Fibroblast of pulmonary artery (primary cell): Measurements from ENCODE around the gene BET1.

Source experiments
- DNase-seq: peaks from one replicate; pipeline ENCODE4 v3.0.0-alpha.2; 2010; ENCODE audit warnings: low read depth
- H3K4me3 ChIP-seq: replicated peaks from 2 replicates; pipeline ENCODE4 v1.5.1; 2011; ENCODE audit warnings: low read depth, mild to moderate bottlenecking, control low read depth, low read length, moderate library complexity
- CTCF ChIP-seq: IDR thresholded peaks from 2 replicates; pipeline ENCODE4 v1.5.1; 2011; ENCODE audit warnings: mild to moderate bottlenecking, control low read depth, low read length, inconsistent platforms; ENCODE audit errors: missing control alignments

The BET1 gene

DNA sequence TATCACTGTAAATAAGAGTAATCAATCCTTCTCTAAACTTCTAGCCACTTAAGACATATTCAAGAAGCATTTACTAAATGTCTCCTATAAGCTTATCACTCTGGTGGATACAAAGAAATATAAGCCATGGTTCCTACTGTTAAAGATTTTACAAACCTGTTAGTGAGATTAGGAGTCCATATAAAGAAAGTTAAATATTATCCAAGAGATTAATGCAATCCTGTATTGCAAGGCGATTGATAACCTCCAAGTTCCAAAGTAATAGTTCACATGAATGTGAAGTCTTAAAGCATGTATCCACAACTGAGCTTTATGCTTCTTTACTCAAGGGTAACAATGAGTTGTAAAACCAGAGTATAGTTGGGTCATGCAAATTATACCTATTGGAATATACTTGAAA is 12.6 kb upstream of the BET1 start:
- no peak for DNase-seq
- no peak overlapping the region for H3K4me3 ChIP-seq
- no peak for TF ChIP-seq CTCF

DNA sequence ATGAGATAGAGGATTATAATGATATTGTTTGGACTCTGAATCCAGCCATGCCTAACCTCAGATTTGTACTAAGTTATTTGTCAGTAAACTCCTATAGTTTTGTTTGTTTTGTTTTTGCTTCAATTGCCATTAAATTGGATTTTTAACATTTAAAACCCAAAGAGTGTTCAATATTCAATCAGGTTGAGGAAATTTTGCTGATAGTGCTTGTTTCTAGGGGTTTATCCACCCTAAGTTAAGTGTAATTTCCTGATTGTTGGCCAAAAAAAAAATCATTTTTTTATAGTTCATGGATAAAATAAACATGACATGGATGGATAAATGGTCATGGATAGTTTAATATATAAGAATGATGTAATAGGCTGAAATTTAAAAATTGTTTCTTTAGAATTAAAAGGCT is 11.4 kb upstream of the BET1 start:
- DNase-seq = no peak
- H3K4me3 ChIP-seq = no peak overlapping the region
- no peak for TF ChIP-seq CTCF

- DNase-seq = no peak
- TF ChIP-seq CTCF = no peak
- no peak overlapping the region for H3K4me3 ChIP-seq
Observed at GRCh38 chr7:94012746-94013145, 8.6 kb upstream of the BET1 start.

GRCh38 chr7:94011714-94012353 is 7.7 kb upstream of the BET1 start:
- TF ChIP-seq CTCF = no peak
- H3K4me3 ChIP-seq = no peak overlapping the region
- no peak for DNase-seq

DNA sequence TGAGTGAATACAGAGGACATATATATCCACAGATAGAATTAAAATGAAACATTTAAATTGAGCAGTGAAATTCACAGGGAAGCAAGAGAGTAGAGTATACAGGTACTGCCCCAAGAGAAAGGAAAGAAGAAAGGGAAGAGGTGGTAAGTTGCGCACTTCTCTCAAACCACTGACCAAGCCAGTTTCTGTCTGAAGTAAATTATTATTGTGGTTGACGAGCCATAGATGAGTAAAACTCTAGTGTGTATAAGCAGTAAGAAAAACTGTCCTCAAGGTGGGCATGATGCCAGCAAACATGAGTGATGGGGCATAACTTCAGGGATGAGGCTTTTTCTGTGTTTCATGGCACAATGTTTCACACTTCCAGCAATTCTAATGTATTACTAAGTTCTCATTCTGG is 4.4 kb upstream of the BET1 start:
- DNase-seq = peak; percentile 18
- no peak for TF ChIP-seq CTCF
- H3K4me3 ChIP-seq = no peak overlapping the region

- H3K4me3 ChIP-seq = no peak overlapping the region
- TF ChIP-seq CTCF = no peak
- DNase-seq = no peak
Observed at GRCh38 chr7:94005753-94006152, 1.6 kb upstream of the BET1 start.

DNA sequence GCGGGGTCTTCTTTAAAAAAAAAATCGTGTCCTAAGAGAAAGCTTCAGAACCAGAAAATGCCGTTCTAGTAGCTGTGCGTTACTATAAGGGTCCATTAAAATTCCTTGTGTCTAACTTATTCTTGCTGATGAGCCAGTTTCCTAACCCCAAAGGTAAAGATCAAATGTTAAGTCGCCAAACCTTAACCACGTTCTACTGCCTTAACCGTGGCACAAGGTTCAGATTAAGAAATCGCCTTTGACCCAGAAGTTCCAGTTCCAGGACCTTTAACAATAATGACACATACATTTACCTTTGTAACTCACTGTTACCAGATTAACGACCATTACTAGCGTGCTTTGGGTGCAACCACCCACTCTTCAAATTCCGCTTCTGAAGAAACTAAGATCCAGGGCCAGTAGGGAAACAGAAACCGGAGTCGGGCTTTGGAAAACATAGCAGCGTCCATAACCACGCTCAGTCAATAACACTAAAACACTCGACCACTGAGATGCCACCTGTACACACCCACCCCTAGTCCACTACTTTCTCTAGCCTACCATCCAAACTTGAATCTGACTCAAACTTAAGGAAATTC is 620 bp downstream of the BET1 start:
- no peak for DNase-seq
- TF ChIP-seq CTCF = no peak
- H3K4me3 ChIP-seq = peak overlapping the region; percentile 80
